ENCODE data around the gene TFDP1. TPM values are rescaled to one million over a fixed set of nuclear protein-coding genes. Genes with fewer than 3 reads are reported as not detected.

TFDP1 gene
- total RNA-seq, 1 donor from 2014 or later, result 15.8 TPM

DNA sequence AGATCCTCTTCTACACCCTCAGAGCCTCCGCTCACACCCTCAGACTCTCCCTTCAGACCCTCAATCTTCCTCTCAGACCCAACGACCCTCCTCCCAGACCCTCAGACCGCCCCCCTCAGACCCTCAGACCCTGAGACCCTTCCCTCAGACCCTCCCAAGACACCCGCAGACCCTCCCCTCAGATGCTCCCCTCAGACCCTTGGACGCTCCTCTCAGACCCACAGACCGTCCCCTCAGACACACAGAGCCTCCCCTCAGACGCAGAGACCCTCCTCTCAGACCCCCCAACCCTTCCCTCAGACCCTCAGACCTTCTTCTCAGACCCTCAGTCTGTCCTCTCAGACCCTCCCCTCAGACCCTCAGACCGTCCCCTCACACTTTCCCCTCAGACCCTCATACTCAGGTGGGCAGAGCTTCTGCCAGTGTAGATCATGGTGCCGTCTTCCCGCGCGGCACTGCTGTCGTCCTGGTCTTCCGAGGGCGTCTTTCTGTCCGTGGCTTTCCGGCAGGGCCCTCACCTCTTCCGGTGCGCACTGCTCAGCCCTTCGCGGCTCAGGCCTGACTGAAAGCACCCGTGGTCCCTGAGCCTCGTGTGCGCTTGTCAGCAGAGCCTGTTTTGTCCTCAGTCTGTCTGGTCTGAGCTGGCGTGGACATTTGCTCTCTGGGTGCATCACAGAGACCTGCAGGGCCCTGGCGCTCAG lies 18.9 kb upstream of the TFDP1 start:
- Histone ChIP-seq H3K4me1 (no peaks in the 10 kb centered on the region), H3K27ac (no peak overlapping the region), H3K4me3 (no peak overlapping the region), H3K27me3 (no peaks in the 10 kb centered on the region), H3K9me3 (no peaks in the 10 kb centered on the region), H3K36me3 (no peaks in the 10 kb centered on the region)
- intact Hi-C loops (cut with DNase I), result no loop called here
- DNase-seq (ENCODE audit: low spot score in 2 of 2), result peak in 1 of 2 donors; percentile 52
- no peak for TF ChIP-seq CTCF (IDR thresholded peaks at IDR 0.05)

- Histone ChIP-seq H3K4me3 (no peak overlapping the region), H3K27ac (no peak overlapping the region), H3K36me3 (no peaks in the 10 kb centered on the region), H3K4me1 (no peaks in the 10 kb centered on the region), H3K27me3 (no peaks in the 10 kb centered on the region), H3K9me3 (no peaks in the 10 kb centered on the region)
- intact Hi-C loops (cut with DNase I), result no loop called here
- no peak for TF ChIP-seq CTCF (IDR thresholded peaks at IDR 0.05)
- peak in 1 of 2 donors; percentile 37 for DNase-seq (ENCODE audit: low spot score in 2 of 2)
These were observed 18.4 kb upstream of the TFDP1 start for GRCh38 chr13:113566227-113566561.

GRCh38 chr13:113567681-113568080 lies 16.9 kb upstream of the TFDP1 start:
- no peak overlapping the region for H3K27ac ChIP-seq
- intact Hi-C loops (cut with DNase I), result no loop called here
- no peak for TF ChIP-seq CTCF (IDR thresholded peaks at IDR 0.05)
- H3K4me3 ChIP-seq, result no peak overlapping the region
- no peaks in the 10 kb centered on the region for H3K36me3 ChIP-seq
- peak in 1 of 2 donors; percentile 2 for DNase-seq (ENCODE audit: low spot score in 2 of 2)
- no peaks in the 10 kb centered on the region for H3K27me3 ChIP-seq
- no peaks in the 10 kb centered on the region for H3K4me1 ChIP-seq
- H3K9me3 ChIP-seq, result peaks cover 0 to 7% of the 10 kb centered on the region in 2 donors

- no peaks in the 10 kb centered on the region for H3K4me1 ChIP-seq
- peak in 1 of 2 donors; percentile 1 for DNase-seq (ENCODE audit: low spot score in 2 of 2)
- H3K27me3 ChIP-seq, result no peaks in the 10 kb centered on the region
- intact Hi-C loops (cut with DNase I), result no loop called here
- no peak overlapping the region for H3K27ac ChIP-seq
- H3K9me3 ChIP-seq, result peaks cover 0 to 37% of the 10 kb centered on the region in 2 donors
- no peak overlapping the region for H3K4me3 ChIP-seq
- no peak for TF ChIP-seq CTCF (IDR thresholded peaks at IDR 0.05)
- no peaks in the 10 kb centered on the region for H3K36me3 ChIP-seq
These were observed 11.5 kb upstream of the TFDP1 start for GRCh38 chr13:113573065-113573464.

GRCh38 chr13:113576597-113576996 lies 8.0 kb upstream of the TFDP1 start:
- Histone ChIP-seq H3K27me3 (no peaks in the 10 kb centered on the region), H3K9me3 (peaks cover 0 to 37% of the 10 kb centered on the region in 2 donors), H3K27ac (no peak overlapping the region), H3K4me1 (no peaks in the 10 kb centered on the region), H3K4me3 (no peak overlapping the region), H3K36me3 (no peaks in the 10 kb centered on the region)
- TF ChIP-seq CTCF (IDR thresholded peaks at IDR 0.05), result no peak
- no peak for DNase-seq (ENCODE audit: low spot score in 2 of 2)
- intact Hi-C loops (cut with DNase I), result no loop called here
